Trophoblast cell (in vitro differentiated cells and primary cell): ENCODE data around the gene SYNPR.

Experiments used
- DNase-seq, 2 donors: peaks; one replicate each; pipeline ENCODE4 v3.0.0-alpha.2; 2016
- H2AFZ ChIP-seq: 2 replicates; pipeline ENCODE4 v1.6.1; 2013; ENCODE audit warnings: low read length, moderate library complexity, mild to moderate bottlenecking; ENCODE audit not compliant: insufficient read depth, poor library complexity
- H2AK5ac ChIP-seq: 2 replicates; pipeline ENCODE4 v1.6.1; 2013; ENCODE audit warnings: mild to moderate bottlenecking, low read length
- H2BK120ac ChIP-seq: 2 replicates; pipeline ENCODE4 v1.6.1; 2013; ENCODE audit warnings: low read length, mild to moderate bottlenecking, moderate library complexity; ENCODE audit not compliant: insufficient read depth, poor library complexity
- H2BK12ac ChIP-seq: 2 replicates; pipeline ENCODE4 v1.6.1; 2013; ENCODE audit warnings: mild to moderate bottlenecking, low read length, moderate library complexity
- H2BK5ac ChIP-seq: 2 replicates; pipeline ENCODE4 v1.6.1; 2013; ENCODE audit warnings: low read length, low read depth, moderate library complexity, mild to moderate bottlenecking; ENCODE audit not compliant: poor library complexity
- H3K14ac ChIP-seq: 2 replicates; pipeline ENCODE4 v1.6.1; 2013; ENCODE audit warnings: mild to moderate bottlenecking, low read length
- H3K18ac ChIP-seq: 2 replicates; pipeline ENCODE4 v1.6.1; 2013; ENCODE audit warnings: mild to moderate bottlenecking, low read length
- H3K23ac ChIP-seq: 2 replicates; pipeline ENCODE4 v1.6.1; 2013; ENCODE audit warnings: low read length
- H3K27ac ChIP-seq: 2 replicates; pipeline ENCODE4 v1.5.1; 2013; ENCODE audit warnings: low read depth, mild to moderate bottlenecking, inconsistent platforms, low read length, moderate library complexity
- H3K27me3 ChIP-seq: 2 replicates; pipeline ENCODE4 v1.6.1; 2013; ENCODE audit warnings: inconsistent platforms, mild to moderate bottlenecking, low read length, moderate library complexity; ENCODE audit not compliant: insufficient read depth
- H3K36me3 ChIP-seq, 2 experiments: 1 replicate in 1 of 2; 2 replicates in 1 of 2; pipeline ENCODE4 v1.6.1; 2013; ENCODE audit warnings: low read length in 2 of 2, mild to moderate bottlenecking in 2 of 2, moderate library complexity in 1 of 2; ENCODE audit not compliant: insufficient read depth in 2 of 2, control insufficient read depth in 1 of 2
- H3K4ac ChIP-seq: 2 replicates; pipeline ENCODE4 v1.6.1; 2013; ENCODE audit warnings: low read depth, mild to moderate bottlenecking, low read length, moderate library complexity
- H3K4me1 ChIP-seq, 2 experiments: 1 replicate in 1 of 2; 2 replicates in 1 of 2; pipeline ENCODE4 v1.6.1; 2013; ENCODE audit warnings: low read length in 2 of 2, mild to moderate bottlenecking in 2 of 2, moderate library complexity in 1 of 2; ENCODE audit not compliant: insufficient read depth in 2 of 2, control insufficient read depth in 1 of 2
- H3K4me2 ChIP-seq: 2 replicates; pipeline ENCODE4 v1.6.1; 2013; ENCODE audit warnings: inconsistent platforms, mild to moderate bottlenecking, low read length, moderate library complexity
- H3K4me3 ChIP-seq: 2 replicates; pipeline ENCODE4 v1.5.1; 2013; ENCODE audit warnings: mild to moderate bottlenecking, low read depth, low read length, inconsistent platforms
- H3K79me1 ChIP-seq: one replicate; pipeline ENCODE4 v1.6.1; 2013; ENCODE audit warnings: low read length
- H3K79me2 ChIP-seq: 2 replicates; pipeline ENCODE4 v1.6.1; 2013; ENCODE audit warnings: low read length, mild to moderate bottlenecking; ENCODE audit not compliant: control insufficient read depth, insufficient read depth, poor library complexity
- H3K9ac ChIP-seq: 2 replicates; pipeline ENCODE4 v1.6.1; 2013; ENCODE audit warnings: mild to moderate bottlenecking, low read length
- H3K9me3 ChIP-seq: 2 replicates; pipeline ENCODE4 v1.6.1; 2013; ENCODE audit warnings: low read depth, mild to moderate bottlenecking, control low read depth, inconsistent platforms, low read length; ENCODE audit not compliant: insufficient read depth
- H4K12ac ChIP-seq: 2 replicates; pipeline ENCODE4 v1.6.1; 2013; ENCODE audit warnings: low read depth, mild to moderate bottlenecking, low read length, moderate library complexity
- H4K8ac ChIP-seq: 2 replicates; pipeline ENCODE4 v1.6.1; 2013; ENCODE audit warnings: low read depth, mild to moderate bottlenecking, low read length, moderate library complexity
- H4K91ac ChIP-seq: one replicate; pipeline ENCODE4 v1.6.1; 2013; ENCODE audit warnings: low read depth, mild to moderate bottlenecking, low read length, moderate library complexity
- WGBS: extraction: QIAGEN DNeasy Blood & Tissue Kit; methylation state at CpG from one replicate; pipeline ENCODE4 v1.1.7; 2013; ENCODE audit warnings: missing lambda C conversion rate; ENCODE audit not compliant: insufficient read length, insufficient coverage; ENCODE audit errors: extremely low coverage; 5-methylcytosine and 5-hydroxymethylcytosine counted together

The SYNPR gene

DNA sequence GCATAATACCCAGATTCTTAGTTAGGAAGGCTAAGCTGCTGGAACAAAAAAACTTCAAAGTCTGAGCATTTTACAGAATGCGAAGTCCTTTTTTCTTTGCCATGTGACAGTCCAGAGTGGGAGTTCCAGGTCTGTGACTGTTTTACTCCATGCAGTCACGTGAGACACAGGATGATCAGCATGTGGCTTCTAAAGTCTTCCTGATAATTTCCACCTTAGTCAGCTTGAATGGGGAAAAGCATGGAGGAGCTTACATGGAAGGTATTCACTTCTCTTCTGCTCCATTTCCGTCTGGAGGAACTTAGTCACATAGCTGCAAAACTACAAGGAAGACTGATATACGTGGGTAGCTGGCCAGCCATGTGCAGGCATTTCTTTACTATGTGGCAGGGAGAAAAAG is 376.1 kb downstream of the SYNPR start:
- Histone ChIP-seq H3K27ac (no peak overlapping the region), H3K23ac (no peak overlapping the region), H3K9me3 (no peaks in the 10 kb centered on the region), H3K27me3 (no peaks in the 10 kb centered on the region), H3K9ac (no peak overlapping the region), H4K91ac (no peak overlapping the region), H3K18ac (no peak overlapping the region), H3K79me2 (no peaks in the 10 kb centered on the region), H3K4me3 (no peak overlapping the region), H2AK5ac (no peak overlapping the region), H2BK12ac (no peak overlapping the region), H3K4me2 (no peak overlapping the region), H3K14ac (no peak overlapping the region), H4K12ac (no peak overlapping the region), H2AFZ (no peak overlapping the region), H3K4me1 (no peaks in the 10 kb centered on the region), H2BK120ac (no peak overlapping the region), H3K36me3 (no peaks in the 10 kb centered on the region), H4K8ac (no peak overlapping the region), H3K4ac (no peak overlapping the region), H3K79me1 (no peaks in the 10 kb centered on the region), H2BK5ac (no peak overlapping the region)
- DNase-seq: peak; percentile 14 to 76
- no CpG with 5 or more reads among the region's 4 CpGs for WGBS

DNA sequence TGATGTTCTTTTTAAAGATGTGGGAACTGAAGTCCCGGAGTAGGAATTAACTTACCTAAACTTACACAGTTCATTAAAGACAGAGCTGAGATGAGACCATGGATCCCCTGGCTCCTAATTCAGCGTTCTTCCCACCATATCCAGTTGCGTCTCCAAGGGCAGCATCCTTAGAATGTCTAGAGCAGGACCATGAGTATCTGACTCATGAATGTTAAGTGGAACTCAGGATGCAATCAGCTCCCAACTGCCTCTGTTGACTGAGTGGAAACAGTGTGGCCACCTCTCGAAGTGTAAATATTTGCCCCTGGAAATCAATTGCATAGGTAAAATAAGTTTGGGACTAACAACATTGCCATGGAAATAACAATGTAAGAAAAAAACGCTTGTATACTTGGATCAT is 376.8 kb downstream of the SYNPR start:
- no peak overlapping the region for H4K12ac ChIP-seq
- no peak overlapping the region for H2AFZ ChIP-seq
- H2BK12ac ChIP-seq: no peak overlapping the region
- no peak overlapping the region for H2AK5ac ChIP-seq
- no peaks in the 10 kb centered on the region for H3K36me3 ChIP-seq
- WGBS: no CpG with 5 or more reads among the region's 5 CpGs
- no peak overlapping the region for H3K4me2 ChIP-seq
- no peak overlapping the region for H3K4ac ChIP-seq
- H3K14ac ChIP-seq: no peak overlapping the region
- no peak overlapping the region for H4K8ac ChIP-seq
- H3K27ac ChIP-seq: no peak overlapping the region
- H3K9ac ChIP-seq: no peak overlapping the region
- H3K4me3 ChIP-seq: no peak overlapping the region
- H3K4me1 ChIP-seq: no peaks in the 10 kb centered on the region
- H3K23ac ChIP-seq: no peak overlapping the region
- peak in 1 of 2 donors; percentile 53 for DNase-seq
- H4K91ac ChIP-seq: no peak overlapping the region
- no peaks in the 10 kb centered on the region for H3K27me3 ChIP-seq
- no peaks in the 10 kb centered on the region for H3K79me1 ChIP-seq
- no peak overlapping the region for H3K18ac ChIP-seq
- no peak overlapping the region for H2BK120ac ChIP-seq
- H2BK5ac ChIP-seq: no peak overlapping the region
- no peaks in the 10 kb centered on the region for H3K79me2 ChIP-seq
- no peaks in the 10 kb centered on the region for H3K9me3 ChIP-seq

DNA sequence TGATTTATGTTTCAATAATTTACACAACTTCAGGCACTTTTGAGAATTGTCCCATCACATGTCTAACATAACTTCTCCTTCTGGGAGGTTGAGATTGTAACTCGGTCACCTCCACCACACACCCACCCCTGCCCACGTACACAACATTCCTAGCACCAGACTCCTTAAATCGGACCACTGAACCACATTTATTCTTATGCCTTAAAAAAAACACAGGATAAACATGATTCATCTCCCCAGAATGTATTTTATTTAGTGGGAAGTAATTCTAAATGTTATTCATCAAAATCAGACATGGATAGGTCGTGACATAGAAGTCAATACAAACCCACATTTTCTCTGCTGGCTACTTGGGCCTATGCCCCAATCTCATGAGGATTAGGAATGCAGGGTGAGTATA is 377.4 kb downstream of the SYNPR start:
- H3K9me3 ChIP-seq: no peaks in the 10 kb centered on the region

DNA sequence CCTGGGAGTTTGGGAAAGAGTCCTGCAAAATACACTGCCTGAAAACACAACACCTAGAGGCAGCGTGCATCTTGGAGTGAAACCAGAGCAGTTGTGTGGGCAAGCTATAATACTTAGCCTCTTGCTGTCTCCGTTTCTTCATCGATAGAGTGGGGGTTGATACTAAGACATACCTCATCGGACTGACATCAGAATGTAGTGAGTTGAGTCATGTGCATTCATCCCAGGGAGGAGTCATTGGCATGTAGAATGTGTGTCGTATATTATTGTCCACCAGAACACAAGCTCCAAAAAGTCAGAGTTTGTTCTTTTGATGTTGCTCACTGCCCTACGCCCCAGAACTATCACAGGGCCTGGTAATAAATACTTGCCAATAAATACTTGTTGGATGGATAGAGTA is 378.7 kb downstream of the SYNPR start:
- no peak overlapping the region for H3K9ac ChIP-seq
- no peaks in the 10 kb centered on the region for H3K27me3 ChIP-seq

More for the DNA sequence above, 377.4 kb downstream of the SYNPR start:
- Histone ChIP-seq H3K14ac (no peak overlapping the region), H4K8ac (no peak overlapping the region), H3K4me1 (no peaks in the 10 kb centered on the region), H2AK5ac (no peak overlapping the region), H2BK120ac (no peak overlapping the region), H3K9ac (no peak overlapping the region), H3K23ac (no peak overlapping the region), H3K4ac (no peak overlapping the region), H3K4me3 (no peak overlapping the region), H3K36me3 (no peaks in the 10 kb centered on the region), H4K91ac (no peak overlapping the region), H2BK12ac (no peak overlapping the region), H2AFZ (no peak overlapping the region), H2BK5ac (no peak overlapping the region), H3K79me1 (no peaks in the 10 kb centered on the region), H3K18ac (no peak overlapping the region), H3K4me2 (no peak overlapping the region), H3K27ac (no peak overlapping the region), H3K27me3 (no peaks in the 10 kb centered on the region), H4K12ac (no peak overlapping the region), H3K79me2 (no peaks in the 10 kb centered on the region)
- peak in 1 of 2 donors; percentile 52 for DNase-seq
- no CpG with 5 or more reads among the region's 4 CpGs for WGBS

More for the DNA sequence above, 378.7 kb downstream of the SYNPR start:
- Histone ChIP-seq H2BK5ac (no peak overlapping the region), H3K9me3 (no peaks in the 10 kb centered on the region), H3K27ac (no peak overlapping the region), H3K4me1 (no peaks in the 10 kb centered on the region), H3K23ac (no peak overlapping the region), H4K12ac (no peak overlapping the region), H3K14ac (no peak overlapping the region), H3K18ac (no peak overlapping the region), H3K4ac (no peak overlapping the region), H3K79me1 (no peaks in the 10 kb centered on the region), H4K8ac (no peak overlapping the region), H4K91ac (no peak overlapping the region), H3K79me2 (no peaks in the 10 kb centered on the region), H3K4me3 (no peak overlapping the region), H2AK5ac (no peak overlapping the region), H2AFZ (no peak overlapping the region), H3K4me2 (no peak overlapping the region), H2BK12ac (no peak overlapping the region), H2BK120ac (no peak overlapping the region), H3K36me3 (no peaks in the 10 kb centered on the region)
- DNase-seq: peak; percentile 35 to 73
- no CpG with 5 or more reads among the region's 6 CpGs for WGBS
